ENCODE results near the gene ISLR. TPM values are rescaled to one million over a fixed set of nuclear protein-coding genes. Genes with fewer than 3 reads are reported as not detected.

Gene ISLR
- total RNA-seq (10 to 100 TPM; 13.4 to 69.4 (median 34.2) TPM), polyA plus RNA-seq (10 to 100 TPM; 14.4 to 24.2 (median 21.4) TPM)
- long read RNA-seq, donor 1, transcript ISLR-201 (2 exons, 2,371 nt), result major isoform, 34 of 62 reads
- long read RNA-seq, donor 1, transcript ISLR-202 (2 exons, 2,175 nt), result minor isoform, 28 of 62 reads
- long read RNA-seq, donor 1, partial matches to known transcripts, result 0 of 62 reads
- long read RNA-seq, donor 1, other reads (novel, unspliced or antisense), result 0 of 62 reads
- long read RNA-seq, donor 2, transcript ISLR-202 (2 exons, 2,175 nt), result minor isoform, 21 of 45 reads
- long read RNA-seq, donor 2, transcript ISLR-201 (2 exons, 2,371 nt), result major isoform, 24 of 45 reads
- long read RNA-seq, donor 2, partial matches to known transcripts, result 0 of 45 reads
- long read RNA-seq, donor 2, other reads (novel, unspliced or antisense), result 0 of 45 reads

DNA sequence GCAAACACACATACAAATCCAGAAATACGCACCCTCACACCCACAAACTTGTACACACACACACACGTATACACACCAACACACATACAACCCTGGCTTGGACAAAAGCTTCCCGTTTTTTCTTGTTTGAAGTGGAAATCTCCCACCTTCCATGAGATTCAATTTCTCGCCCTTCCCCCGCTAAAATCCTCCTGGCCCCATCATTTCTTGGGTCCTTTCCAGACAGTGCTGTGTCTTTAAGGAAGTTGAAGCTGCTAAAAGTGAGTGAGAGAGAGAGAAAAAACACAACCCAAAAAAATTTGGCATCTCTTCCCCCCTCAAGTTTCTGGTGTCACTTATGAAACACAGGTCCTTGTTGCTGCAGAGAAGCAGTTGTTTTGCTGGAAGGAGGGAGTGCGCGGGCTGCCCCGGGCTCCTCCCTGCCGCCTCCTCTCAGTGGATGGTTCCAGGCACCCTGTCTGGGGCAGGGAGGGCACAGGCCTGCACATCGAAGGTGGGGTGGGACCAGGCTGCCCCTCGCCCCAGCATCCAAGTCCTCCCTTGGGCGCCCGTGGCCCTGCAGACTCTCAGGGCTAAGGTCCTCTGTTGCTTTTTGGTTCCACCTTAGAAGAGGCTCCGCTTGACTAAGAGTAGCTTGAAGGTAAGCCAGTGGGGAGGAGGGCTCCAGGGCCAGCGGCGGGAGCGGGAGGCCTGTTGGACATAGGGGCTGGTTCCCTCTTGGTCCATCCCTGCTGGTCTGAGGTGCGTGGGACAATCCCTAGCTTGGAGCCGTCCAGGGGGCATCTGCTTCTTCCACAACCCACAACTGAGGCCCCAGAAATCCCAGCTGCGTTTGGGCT lies at the start of gene ISLR:
ISLR (plus strand) TSS at position 331 of the 839 bp plus-strand sequence. CDS start 1,149 bp downstream, outside the sequence.
- no peaks in the 10 kb centered on the region for H3K36me3 ChIP-seq
- H3K4me3 ChIP-seq, result peak within 1 kb of the TSS in 6 of 8 donors; percentile 3 to 54 (median 22)
- H3K9me3 ChIP-seq, result no peaks in the 10 kb centered on the region
- peak within 1 kb of the TSS in 7 of 8 donors; percentile 63 to 75 (median 68) for H3K27ac ChIP-seq
- TF ChIP-seq, protein P1, sequence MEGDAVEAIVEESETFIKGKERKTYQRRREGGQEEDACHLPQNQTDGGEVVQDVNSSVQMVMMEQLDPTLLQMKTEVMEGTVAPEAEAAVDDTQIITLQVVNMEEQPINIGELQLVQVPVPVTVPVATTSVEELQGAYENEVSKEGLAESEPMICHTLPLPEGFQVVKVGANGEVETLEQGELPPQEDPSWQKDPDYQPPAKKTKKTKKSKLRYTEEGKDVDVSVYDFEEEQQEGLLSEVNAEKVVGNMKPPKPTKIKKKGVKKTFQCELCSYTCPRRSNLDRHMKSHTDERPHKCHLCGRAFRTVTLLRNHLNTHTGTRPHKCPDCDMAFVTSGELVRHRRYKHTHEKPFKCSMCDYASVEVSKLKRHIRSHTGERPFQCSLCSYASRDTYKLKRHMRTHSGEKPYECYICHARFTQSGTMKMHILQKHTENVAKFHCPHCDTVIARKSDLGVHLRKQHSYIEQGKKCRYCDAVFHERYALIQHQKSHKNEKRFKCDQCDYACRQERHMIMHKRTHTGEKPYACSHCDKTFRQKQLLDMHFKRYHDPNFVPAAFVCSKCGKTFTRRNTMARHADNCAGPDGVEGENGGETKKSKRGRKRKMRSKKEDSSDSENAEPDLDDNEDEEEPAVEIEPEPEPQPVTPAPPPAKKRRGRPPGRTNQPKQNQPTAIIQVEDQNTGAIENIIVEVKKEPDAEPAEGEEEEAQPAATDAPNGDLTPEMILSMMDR (IDR thresholded peaks at IDR 0.05 in 8 of 11, conservative IDR thresholded peaks at IDR 0.05 in 3 of 11), result no peak
- TF ChIP-seq POLR2AphosphoS5 (IDR thresholded peaks at IDR 0.05) (peak; percentile 6 to 67 (median 44)), POLR2A (IDR thresholded peaks at IDR 0.05) (no peak)
- peak; percentile 61 for DNase-seq
- WGBS, 5 donors, result 62 to 72% (median 66%) methylated on average over 18 to 20 of the region's 20 CpGs
- H3K4me1 ChIP-seq, result peaks cover 0 to 69% (median 26%) of the 10 kb centered on the region in 6 donors
- H3K27me3 ChIP-seq (replicated peaks in 1 of 7), result no peaks in the 10 kb centered on the region
- intact Hi-C loops (cut with DNase I; ENCODE audit: low total_unique reads), result no loop called here

- no peaks in the 10 kb centered on the region for H3K9me3 ChIP-seq
- peaks cover 12 to 47% (median 38%) of the 10 kb centered on the region in 6 donors for H3K4me1 ChIP-seq
- H3K4me3 ChIP-seq, result no peak overlapping the region
- TF ChIP-seq, protein P1 (IDR thresholded peaks at IDR 0.05 in 8 of 11, conservative IDR thresholded peaks at IDR 0.05 in 3 of 11), result no peak
- no peak for TF ChIP-seq POLR2A (IDR thresholded peaks at IDR 0.05)
- TF ChIP-seq POLR2AphosphoS5 (IDR thresholded peaks at IDR 0.05), result no peak
- intact Hi-C loops (cut with DNase I; ENCODE audit: low total_unique reads), result loop anchor here (10.0 kb wide), 1 partner anchor 149 kb away; no protein-coding TSS in a partner anchor
- no peak for DNase-seq
- WGBS, 5 donors, result 67 to 88% (median 74%) methylated on average over 3 of the region's 3 CpGs
- peaks cover 0 to 70% (median 20%) of the 10 kb centered on the region in 7 donors for H3K27me3 ChIP-seq (replicated peaks in 1 of 7)
- no peaks in the 10 kb centered on the region for H3K36me3 ChIP-seq
- H3K27ac ChIP-seq, result no peak overlapping the region
Observed at GRCh38 chr15:74124196-74124595, 49.3 kb upstream of the ISLR start.

- WGBS, 5 donors, result 71 to 89% (median 74%) methylated on average over 7 of the region's 7 CpGs
- no peaks in the 10 kb centered on the region for H3K9me3 ChIP-seq
- peaks cover 0 to 76% (median 26%) of the 10 kb centered on the region in 7 donors for H3K27me3 ChIP-seq (replicated peaks in 1 of 7)
- TF ChIP-seq, protein P1 (IDR thresholded peaks at IDR 0.05 in 8 of 11, conservative IDR thresholded peaks at IDR 0.05 in 3 of 11), result no peak
- TF ChIP-seq POLR2AphosphoS5 (IDR thresholded peaks at IDR 0.05) (no peak), POLR2A (IDR thresholded peaks at IDR 0.05) (no peak)
- DNase-seq, result no peak
- no peak overlapping the region for H3K27ac ChIP-seq
- intact Hi-C loops (cut with DNase I; ENCODE audit: low total_unique reads), result loop anchor here (5.0 to 10.0 kb wide), 3 partner anchors 150 to 198 kb away; no protein-coding TSS in a partner anchor
- H3K36me3 ChIP-seq, result no peaks in the 10 kb centered on the region
- no peak overlapping the region for H3K4me3 ChIP-seq
- peaks cover 15 to 53% (median 44%) of the 10 kb centered on the region in 6 donors for H3K4me1 ChIP-seq
Observed at GRCh38 chr15:74124759-74125158, 48.8 kb upstream of the ISLR start.
